Mesendoderm (in vitro differentiated cells): ENCODE measurements around the gene CHP2.
A peak's percentile ranks its signal among the peaks of the same experiment; 100 is the strongest.
"Not testable (repeated sequence)": the region's sequence is repeated elsewhere in the genome, so short reads cannot be mapped to it uniquely, and the experiment has no call there.

Experiments
- DNase-seq: peaks from one replicate; pipeline ENCODE4 v3.0.0; 2013
- H2AK5ac ChIP-seq: 2 replicates; pipeline ENCODE4 v1.6.1; 2013; ENCODE audit warnings: low read length, inconsistent platforms
- H2BK120ac ChIP-seq: 2 replicates; pipeline ENCODE4 v1.6.1; 2013; ENCODE audit warnings: low read depth, mild to moderate bottlenecking, low read length, moderate library complexity, mixed read lengths
- H2BK15ac ChIP-seq: replicated peaks from 2 replicates; pipeline ENCODE4 v1.6.1; 2013; ENCODE audit warnings: low read depth, mild to moderate bottlenecking, moderate library complexity
- H2BK5ac ChIP-seq: 2 replicates; pipeline ENCODE4 v1.6.1; 2013; ENCODE audit warnings: low read length, inconsistent platforms
- H3K18ac ChIP-seq: 2 replicates; pipeline ENCODE4 v1.6.1; 2013; ENCODE audit warnings: mild to moderate bottlenecking, low read length, mixed read lengths
- H3K23ac ChIP-seq: one replicate; pipeline ENCODE4 v1.6.1; 2013; ENCODE audit warnings: low read length
- H3K27ac ChIP-seq: 2 replicates; pipeline ENCODE4 v1.5.1; 2013; ENCODE audit warnings: low read depth, mild to moderate bottlenecking, inconsistent platforms, low read length, moderate library complexity
- H3K27me3 ChIP-seq: 2 replicates; pipeline ENCODE4 v1.6.1; 2013; ENCODE audit warnings: low read length, control low read depth, mild to moderate bottlenecking, inconsistent platforms; ENCODE audit not compliant: insufficient read depth, poor library complexity
- H3K36me3 ChIP-seq: 2 replicates; pipeline ENCODE4 v1.6.1; 2013; ENCODE audit warnings: low read length, inconsistent platforms; ENCODE audit not compliant: control insufficient read depth, insufficient read depth
- H3K4ac ChIP-seq: one replicate; pipeline ENCODE4 v1.6.1; 2013; ENCODE audit warnings: low read depth, mild to moderate bottlenecking, low read length, moderate library complexity
- H3K4me1 ChIP-seq: 2 replicates; pipeline ENCODE4 v1.6.1; 2013; ENCODE audit warnings: low read depth, low read length, inconsistent platforms; ENCODE audit not compliant: control insufficient read depth
- H3K4me2 ChIP-seq: 2 replicates; pipeline ENCODE4 v1.6.1; 2013; ENCODE audit warnings: low read length
- H3K4me3 ChIP-seq: 2 replicates; pipeline ENCODE4 v1.5.1; 2013; ENCODE audit warnings: mild to moderate bottlenecking, low read length
- H3K56ac ChIP-seq: one replicate; pipeline ENCODE4 v1.6.1; 2013; ENCODE audit warnings: low read length
- H3K79me1 ChIP-seq: 2 replicates; pipeline ENCODE4 v1.6.1; 2013; ENCODE audit warnings: low read length, inconsistent platforms
- H3K79me2 ChIP-seq: 2 replicates; pipeline ENCODE4 v1.6.1; 2013; ENCODE audit warnings: mild to moderate bottlenecking, low read length; ENCODE audit not compliant: control insufficient read depth, insufficient read depth
- H3K9ac ChIP-seq: 2 replicates; pipeline ENCODE4 v1.6.1; 2013; ENCODE audit warnings: low read length, inconsistent platforms
- H4K5ac ChIP-seq: one replicate; pipeline ENCODE4 v1.6.1; 2013; ENCODE audit warnings: low read length
- H4K8ac ChIP-seq: one replicate; pipeline ENCODE4 v1.6.1; 2013; ENCODE audit warnings: low read depth, mild to moderate bottlenecking, control low read depth, low read length, moderate library complexity
- WGBS: extraction: QIAGEN DNeasy Blood & Tissue Kit; methylation state at CpG from one replicate; pipeline ENCODE4 v1.1.7; 2013; ENCODE audit warnings: low lambda C conversion rate, missing lambda C conversion rate; ENCODE audit not compliant: insufficient coverage; ENCODE audit errors: extremely low coverage; 5-methylcytosine and 5-hydroxymethylcytosine counted together

Gene CHP2

GRCh38 chr16:23711785-23712184, 43.0 kb upstream of the CHP2 start:
- Histone ChIP-seq H3K23ac (no peak overlapping the region), H3K4me1 (no peaks in the 10 kb centered on the region), H3K79me2 (no peaks in the 10 kb centered on the region), H2AK5ac (no peak overlapping the region), H3K56ac (no peak overlapping the region), H4K8ac (no peak overlapping the region), H3K4ac (no peak overlapping the region), H3K18ac (no peak overlapping the region), H3K4me3 (no peak overlapping the region), H3K9ac (no peak overlapping the region), H3K4me2 (no peak overlapping the region), H4K5ac (no peak overlapping the region), H3K27me3 (peaks cover 11% of the 10 kb centered on the region), H3K36me3 (no peaks in the 10 kb centered on the region), H3K79me1 (no peaks in the 10 kb centered on the region), H3K27ac (no peak overlapping the region), H2BK5ac (no peak overlapping the region), H2BK120ac (no peak overlapping the region), H2BK15ac (no peak overlapping the region)
- WGBS = no CpG with 5 or more reads among the region's 4 CpGs
- no peak for DNase-seq

GRCh38 chr16:23712976-23713375, 41.9 kb upstream of the CHP2 start, which contains the start of gene ERN2:
TSS of gene ERN2 (minus strand) at chr16:23713222. CDS start at chr16:23713187, 35 bp downstream.
- Histone ChIP-seq H3K4me1 (no peaks in the 10 kb centered on the region), H4K8ac (no peak within 1 kb of the TSS), H3K79me2 (no peaks in the 10 kb centered on the region), H3K9ac (peak within 1 kb of the TSS; percentile 29), H2BK5ac (no peak within 1 kb of the TSS), H3K27me3 (peaks cover 11% of the 10 kb centered on the region), H3K79me1 (no peaks in the 10 kb centered on the region), H4K5ac (no peak within 1 kb of the TSS), H2BK120ac (no peak within 1 kb of the TSS), H3K56ac (peak within 1 kb of the TSS; percentile 67), H3K23ac (no peak within 1 kb of the TSS), H2BK15ac (no peak within 1 kb of the TSS), H3K27ac (no peak within 1 kb of the TSS), H3K4ac (no peak within 1 kb of the TSS), H2AK5ac (no peak within 1 kb of the TSS), H3K36me3 (no peaks in the 10 kb centered on the region), H3K4me2 (peak within 1 kb of the TSS; percentile 59), H3K18ac (no peak within 1 kb of the TSS), H3K4me3 (no peak within 1 kb of the TSS)
- no peak for DNase-seq
- no CpG with 5 or more reads among the region's 37 CpGs for WGBS

- H4K8ac ChIP-seq = no peak overlapping the region
- no peak overlapping the region for H3K4ac ChIP-seq
- no peak overlapping the region for H3K23ac ChIP-seq
- H3K36me3 ChIP-seq = no peaks in the 10 kb centered on the region
- H3K18ac ChIP-seq = no peak overlapping the region
- H2BK15ac ChIP-seq = no peak overlapping the region
- H3K27ac ChIP-seq = no peak overlapping the region
- H3K4me1 ChIP-seq = no peaks in the 10 kb centered on the region
- H3K4me2 ChIP-seq = no peak overlapping the region
- no peaks in the 10 kb centered on the region for H3K79me1 ChIP-seq
- H3K9ac ChIP-seq = no peak overlapping the region
- H3K79me2 ChIP-seq = no peaks in the 10 kb centered on the region
- H3K4me3 ChIP-seq = no peak overlapping the region
- no peak overlapping the region for H2AK5ac ChIP-seq
- no peak for DNase-seq
- no peak overlapping the region for H4K5ac ChIP-seq
- no peak overlapping the region for H2BK120ac ChIP-seq
- H3K27me3 ChIP-seq = peaks cover 11% of the 10 kb centered on the region
- H2BK5ac ChIP-seq = no peak overlapping the region
- no peak overlapping the region for H3K56ac ChIP-seq
- no CpG with 5 or more reads among the region's 5 CpGs for WGBS
These were observed 38.3 kb upstream of the CHP2 start for GRCh38 chr16:23716484-23716883.

GRCh38 chr16:23722613-23723240, 32.1 kb upstream of the CHP2 start:
- H2BK120ac ChIP-seq, H4K8ac ChIP-seq, H3K18ac ChIP-seq, H2BK5ac ChIP-seq, H3K36me3 ChIP-seq, H3K79me1 ChIP-seq, H3K4me3 ChIP-seq, H3K23ac ChIP-seq, H3K79me2 ChIP-seq, DNase-seq, H4K5ac ChIP-seq, H3K4me2 ChIP-seq, H3K4me1 ChIP-seq, H3K56ac ChIP-seq, H2AK5ac ChIP-seq, H2BK15ac ChIP-seq, H3K27ac ChIP-seq, H3K9ac ChIP-seq, H3K27me3 ChIP-seq, H3K4ac ChIP-seq: not testable (repeated sequence)
- WGBS = no CpG with 5 or more reads among the region's 9 CpGs

GRCh38 chr16:23724096-23724784, 30.6 kb upstream of the CHP2 start:
- H3K9ac ChIP-seq = no peak overlapping the region
- H2BK5ac ChIP-seq = no peak overlapping the region
- no peaks in the 10 kb centered on the region for H3K4me1 ChIP-seq
- no peak overlapping the region for H3K56ac ChIP-seq
- H3K79me2 ChIP-seq = no peaks in the 10 kb centered on the region
- H4K8ac ChIP-seq = no peak overlapping the region
- H3K4me2 ChIP-seq = no peak overlapping the region
- H3K23ac ChIP-seq = no peak overlapping the region
- no peak overlapping the region for H2BK120ac ChIP-seq
- no peak overlapping the region for H3K4ac ChIP-seq
- H3K27ac ChIP-seq = no peak overlapping the region
- H4K5ac ChIP-seq = no peak overlapping the region
- no peak overlapping the region for H2AK5ac ChIP-seq
- no peak overlapping the region for H3K18ac ChIP-seq
- no peak overlapping the region for H2BK15ac ChIP-seq
- no peak for DNase-seq
- no peaks in the 10 kb centered on the region for H3K79me1 ChIP-seq
- WGBS = no CpG with 5 or more reads among the region's 8 CpGs
- no peak overlapping the region for H3K4me3 ChIP-seq
- no peaks in the 10 kb centered on the region for H3K27me3 ChIP-seq
- H3K36me3 ChIP-seq = no peaks in the 10 kb centered on the region

GRCh38 chr16:23724785-23725131, 30.1 kb upstream of the CHP2 start:
- H4K8ac ChIP-seq = no peak overlapping the region
- H3K18ac ChIP-seq = no peak overlapping the region
- DNase-seq = no peak
- no peak overlapping the region for H3K27ac ChIP-seq
- no peak overlapping the region for H3K4ac ChIP-seq
- no peak overlapping the region for H3K56ac ChIP-seq
- H2BK120ac ChIP-seq = no peak overlapping the region
- H3K79me2 ChIP-seq = no peaks in the 10 kb centered on the region
- no peak overlapping the region for H3K4me3 ChIP-seq
- no peak overlapping the region for H2BK5ac ChIP-seq
- no peak overlapping the region for H3K4me2 ChIP-seq
- no peaks in the 10 kb centered on the region for H3K79me1 ChIP-seq
- no peaks in the 10 kb centered on the region for H3K36me3 ChIP-seq
- no peaks in the 10 kb centered on the region for H3K27me3 ChIP-seq
- no peak overlapping the region for H3K23ac ChIP-seq
- no peak overlapping the region for H4K5ac ChIP-seq
- H3K9ac ChIP-seq = no peak overlapping the region
- H2AK5ac ChIP-seq = no peak overlapping the region
- no peak overlapping the region for H2BK15ac ChIP-seq
- WGBS = no CpG with 5 or more reads among the region's 3 CpGs
- no peaks in the 10 kb centered on the region for H3K4me1 ChIP-seq
